HG02642 (cell line): ENCODE data around the gene KHDC4.
"Not testable (repeated sequence)": the region's sequence is repeated elsewhere in the genome, so short reads cannot be mapped to it uniquely, and the experiment has no call there.

Experiments
- ATAC-seq: cut with Tn5 transposase; IDR thresholded peaks from one replicate; pipeline ENCODE4 v1.9.1; 2021; ENCODE audit warnings: mild to moderate bottlenecking; ENCODE audit not compliant: unreplicated experiment, poor library complexity

The KHDC4 gene

GRCh38 chr1:155911156-155912055, 22.8 kb downstream of the KHDC4 start, which contains the start of gene RIT1:
TSS of gene RIT1 (minus strand) at chr1:155911349. CDS start at chr1:155910761, 588 bp downstream.
- ATAC-seq: peak; percentile 84

GRCh38 chr1:155910621-155911121, 23.5 kb downstream of the KHDC4 start:
- ATAC-seq: peak; percentile 28

GRCh38 chr1:155909894-155910293, 24.3 kb downstream of the KHDC4 start:
- no peak for ATAC-seq

- ATAC-seq: no peak
Observed at GRCh38 chr1:155904261-155904660, 30.0 kb downstream of the KHDC4 start.

- ATAC-seq: no peak
Observed at GRCh38 chr1:155900161-155900560, 34.1 kb downstream of the KHDC4 start.

GRCh38 chr1:155899683-155900082, 34.5 kb downstream of the KHDC4 start:
- ATAC-seq: no peak

- ATAC-seq: no peak
Observed at GRCh38 chr1:155898888-155899287, 35.3 kb downstream of the KHDC4 start.

- ATAC-seq: no peak
Observed at GRCh38 chr1:155897746-155898145, 36.5 kb downstream of the KHDC4 start.

GRCh38 chr1:155896476-155896875, 37.7 kb downstream of the KHDC4 start:
- not testable (repeated sequence) for ATAC-seq

- not testable (repeated sequence) for ATAC-seq
Observed at GRCh38 chr1:155895617-155896016, 38.6 kb downstream of the KHDC4 start.

- ATAC-seq: no peak
Observed at GRCh38 chr1:155893389-155894142, 40.6 kb downstream of the KHDC4 start.

GRCh38 chr1:155892796-155893195, 41.4 kb downstream of the KHDC4 start:
- ATAC-seq: no peak

- no peak for ATAC-seq
Observed at GRCh38 chr1:155890251-155890650, 44.0 kb downstream of the KHDC4 start.

- no peak for ATAC-seq
Observed at GRCh38 chr1:155889566-155889965, 44.6 kb downstream of the KHDC4 start.

- no peak for ATAC-seq
Observed at GRCh38 chr1:155888481-155888880, 45.7 kb downstream of the KHDC4 start.

GRCh38 chr1:155884982-155885381, 49.2 kb downstream of the KHDC4 start:
- ATAC-seq: no peak

- no peak for ATAC-seq
Observed at GRCh38 chr1:155884031-155884960, 49.9 kb downstream of the KHDC4 start.

GRCh38 chr1:155882766-155883165, 51.4 kb downstream of the KHDC4 start:
- no peak for ATAC-seq

GRCh38 chr1:155882235-155882634, 52.0 kb downstream of the KHDC4 start:
- no peak for ATAC-seq

- ATAC-seq: no peak
Observed at GRCh38 chr1:155880950-155881349, 53.3 kb downstream of the KHDC4 start.
